ENCODE data around the gene C10orf143. TPM values are rescaled to one million over a fixed set of nuclear protein-coding genes. Genes with fewer than 3 reads are reported as not detected.

Gene C10orf143
- total and polyA plus RNA-seq, 2 experiments from 2014 or later: 0.21 to 3.7 TPM

GRCh38 chr10:130047336-130047735, 63.3 kb downstream of the C10orf143 start (continued):
- TF ChIP-seq ZNF462 (CRISPR knock-in tag; IDR thresholded peaks at IDR 0.05): no peak
- no peak for TF ChIP-seq POLR2AphosphoS5 (IDR thresholded peaks at IDR 0.05; ENCODE audit: low read depth)
- TF ChIP-seq NANOG (IDR thresholded peaks at IDR 0.05; ENCODE audit: borderline replicate concordance): no peak
- TF ChIP-seq CREB1 (CRISPR knock-in tag; IDR thresholded peaks at IDR 0.05; ENCODE audit: low read depth): no peak
- TF ChIP-seq ZNF114 (CRISPR knock-in tag; IDR thresholded peaks at IDR 0.05): no peak
- no peak for TF ChIP-seq REST (IDR thresholded peaks at IDR 0.05; ENCODE audit: unreplicated experiment)
- no peak for TF ChIP-seq STAT1 (IDR thresholded peaks at IDR 0.05; ENCODE audit: unreplicated experiment)

Data from GM23338 (cell line).